ENCODE data around the gene LIMK2.
"Not testable (repeated sequence)": the region's sequence is repeated elsewhere in the genome, so short reads cannot be mapped to it uniquely, and the experiment has no call there.

The LIMK2 gene

DNA sequence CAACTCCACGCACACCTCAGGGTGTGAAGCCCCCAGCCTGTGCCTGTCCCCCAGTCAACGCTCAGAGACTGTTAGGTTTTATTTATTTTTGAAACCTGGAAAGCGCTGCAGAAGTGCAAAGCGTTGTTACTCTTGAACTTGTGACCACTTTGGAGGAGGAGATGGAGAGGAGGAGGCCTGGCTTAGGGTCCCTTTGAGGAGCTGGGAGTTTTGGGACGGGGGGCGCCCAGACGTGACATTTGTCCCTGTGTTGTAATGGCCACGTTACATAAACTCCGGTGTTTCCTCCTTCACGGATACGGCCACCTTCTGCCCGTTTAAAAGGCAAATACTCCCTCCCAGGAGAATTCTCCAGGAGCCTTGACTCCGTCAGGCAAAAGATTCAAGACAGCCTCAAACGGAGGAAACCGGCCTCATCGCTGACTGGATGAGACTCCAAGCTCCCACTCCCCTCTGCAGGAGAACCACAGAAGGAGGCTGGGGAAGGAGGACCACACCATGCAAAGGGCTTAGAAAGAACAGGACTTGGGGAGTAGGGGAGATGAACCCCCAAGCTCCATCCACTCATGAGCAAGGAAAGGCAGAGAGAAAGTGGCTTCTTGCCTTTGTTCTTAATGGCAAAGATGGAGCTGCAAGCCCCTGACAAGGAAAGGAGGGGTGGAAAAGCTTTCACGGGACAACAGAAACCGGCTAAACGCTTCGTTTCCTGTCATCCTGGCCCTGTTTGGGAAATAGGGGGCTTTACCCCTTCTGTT, 79.6 kb downstream of the LIMK2 start:
- DNase-seq, result no peak

DNA sequence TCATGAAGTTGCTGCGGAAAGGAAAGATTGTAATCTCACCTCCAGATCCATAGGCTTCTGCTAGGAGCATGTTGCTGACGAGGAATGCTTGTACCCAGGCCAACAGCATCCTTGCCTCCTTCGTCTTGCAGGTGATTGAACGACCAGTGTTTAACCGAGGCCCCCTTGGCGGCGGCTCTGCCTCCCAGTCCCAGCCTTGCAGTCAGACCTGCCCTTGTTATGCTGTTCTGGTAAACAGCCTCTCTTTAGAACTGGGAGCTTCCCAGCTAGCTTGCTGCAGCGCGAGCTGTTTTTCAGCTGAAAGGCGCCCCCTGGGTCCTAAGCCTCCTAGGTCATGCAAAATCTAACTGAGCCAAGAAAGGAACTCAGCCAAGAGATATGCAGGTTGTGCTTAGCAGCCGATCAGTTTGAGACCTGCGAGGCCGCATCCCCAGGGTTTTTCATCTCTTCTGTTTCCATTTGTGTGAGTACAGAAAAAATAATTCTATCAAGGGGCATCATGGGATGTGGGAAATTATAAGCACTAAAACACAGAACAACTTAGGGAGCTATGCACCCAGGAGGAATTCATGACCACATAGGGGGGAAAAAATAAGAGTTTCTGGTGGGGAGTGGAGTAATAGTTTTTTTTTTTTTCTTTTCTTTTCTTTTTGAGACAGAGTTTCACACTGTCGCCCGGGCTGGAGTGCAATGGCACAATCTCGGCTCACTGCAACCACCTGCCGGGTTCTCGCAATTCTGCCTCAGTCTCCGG, 80.3 kb downstream of the LIMK2 start, which contains the start of gene PIK3IP1:
PIK3IP1 (minus strand) TSS at position 253 of the 754 bp plus-strand sequence; CDS start at position 109, 144 bp downstream.
- peak; percentile 76 for DNase-seq

DNA sequence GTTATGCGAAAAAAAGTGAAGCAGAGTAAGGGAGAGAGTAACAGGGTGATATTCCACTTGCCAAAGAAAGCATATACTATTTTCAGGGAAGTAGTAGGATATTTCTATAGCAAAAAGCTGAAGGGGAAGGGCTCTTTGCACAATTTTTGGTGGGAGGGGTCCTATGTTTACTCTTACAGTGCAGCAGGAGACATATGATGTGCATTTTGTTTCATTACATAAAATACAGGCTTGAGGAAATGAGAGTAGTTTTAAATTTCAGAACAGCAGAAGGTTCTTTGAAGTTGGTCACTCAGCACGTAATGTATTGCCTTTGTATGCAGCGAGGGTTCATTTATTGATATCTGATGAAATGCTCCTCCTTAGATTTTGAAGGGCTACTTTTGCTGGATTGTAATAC, 83.3 kb downstream of the LIMK2 start:
- no peak for DNase-seq

DNA sequence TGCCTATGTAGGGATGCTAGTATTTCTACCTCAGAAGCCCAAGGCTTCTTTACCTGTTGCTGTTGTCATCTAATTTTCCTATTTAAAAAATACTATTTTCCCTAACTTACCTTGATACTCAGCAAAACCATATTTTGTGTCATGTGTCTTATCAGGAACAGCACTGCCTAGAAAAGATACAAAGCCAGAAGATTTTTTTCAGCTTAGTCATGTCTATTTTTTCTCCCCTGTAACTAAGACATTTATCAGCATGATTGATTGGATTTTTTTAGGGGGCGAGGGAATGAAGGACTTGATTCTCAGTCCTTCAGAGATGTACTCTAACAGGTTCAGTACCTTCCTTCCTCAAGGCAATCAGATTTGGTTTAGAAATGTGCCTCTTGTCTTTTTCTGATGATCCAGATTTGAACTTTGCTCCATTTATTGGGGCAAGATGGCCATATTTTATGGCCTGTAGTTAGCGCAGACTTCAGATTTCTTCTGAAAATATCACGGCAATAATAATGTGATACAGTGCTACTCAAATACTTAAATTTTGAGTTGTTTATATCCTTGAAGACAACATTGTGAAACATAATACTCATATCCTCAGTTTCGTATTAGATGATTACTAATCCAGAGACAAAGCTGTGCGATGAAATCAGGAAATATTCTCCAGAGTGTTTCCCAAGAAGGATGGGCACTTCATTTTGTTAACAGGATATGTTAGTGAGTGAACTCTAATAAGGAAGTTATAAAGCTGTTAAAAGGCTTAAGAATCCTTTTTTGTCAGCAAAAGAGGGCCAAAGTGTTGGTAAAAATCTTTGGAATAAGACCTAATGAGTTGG, 83.9 kb downstream of the LIMK2 start:
- peak; percentile 24 for DNase-seq

DNA sequence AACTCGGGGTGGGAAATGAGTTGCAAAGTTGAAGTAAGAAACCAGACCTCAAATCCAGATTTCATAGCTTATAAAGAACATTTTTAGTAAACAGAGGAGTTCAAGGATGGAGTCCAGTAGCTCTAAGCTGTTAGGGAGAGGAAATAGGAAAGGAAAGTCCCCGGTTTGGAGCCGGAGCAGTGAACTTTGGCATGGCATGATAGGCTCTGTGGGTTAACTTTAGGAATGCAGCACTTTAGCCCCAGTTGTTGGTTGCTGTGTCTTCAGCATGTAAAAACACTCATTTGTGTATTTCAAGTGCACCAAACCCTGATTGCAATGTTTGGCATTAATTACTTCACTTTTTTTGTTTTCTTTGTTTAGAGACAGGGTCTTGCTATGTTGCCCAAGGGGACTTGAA, 88.8 kb downstream of the LIMK2 start:
- no peak for DNase-seq

DNA sequence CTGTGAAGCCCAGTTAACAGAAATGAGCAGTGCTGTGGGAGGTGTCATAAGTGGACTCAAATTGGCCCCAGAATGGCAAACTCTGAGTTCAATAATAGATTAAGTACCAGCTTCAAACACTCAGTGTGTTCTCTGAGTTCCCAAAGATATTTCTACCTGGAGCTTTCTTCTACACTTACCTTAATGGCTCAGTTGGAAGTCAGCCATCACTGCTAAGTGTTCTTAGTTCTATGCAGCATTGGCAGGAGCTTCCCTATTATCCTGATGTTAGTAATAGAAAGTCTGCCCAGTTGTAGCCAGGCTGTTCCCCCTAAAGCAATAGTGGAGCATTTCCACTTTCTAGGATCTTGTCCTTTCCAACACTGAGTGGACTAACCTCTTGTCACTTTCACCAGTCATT, 89.9 kb downstream of the LIMK2 start:
- DNase-seq, result no peak

DNA sequence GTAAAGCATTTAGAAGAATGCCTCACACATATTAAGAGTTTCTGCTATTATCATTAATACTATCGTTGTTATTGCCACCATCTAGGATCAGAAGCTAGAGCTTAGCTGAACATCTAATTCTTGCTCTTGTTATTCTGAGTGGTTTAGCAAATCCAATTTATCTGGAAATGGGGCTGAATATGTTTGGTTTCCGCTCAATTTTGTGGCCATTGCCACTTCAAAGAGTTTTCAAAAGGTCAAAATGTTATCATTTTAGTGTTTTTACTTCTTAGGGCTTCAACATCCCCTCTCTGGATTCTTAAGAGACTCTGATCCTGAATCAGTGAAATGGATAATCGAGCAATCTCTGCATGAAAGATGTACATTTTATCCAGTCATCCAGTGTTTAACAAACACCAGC, 90.4 kb downstream of the LIMK2 start:
- DNase-seq, result no peak

DNA sequence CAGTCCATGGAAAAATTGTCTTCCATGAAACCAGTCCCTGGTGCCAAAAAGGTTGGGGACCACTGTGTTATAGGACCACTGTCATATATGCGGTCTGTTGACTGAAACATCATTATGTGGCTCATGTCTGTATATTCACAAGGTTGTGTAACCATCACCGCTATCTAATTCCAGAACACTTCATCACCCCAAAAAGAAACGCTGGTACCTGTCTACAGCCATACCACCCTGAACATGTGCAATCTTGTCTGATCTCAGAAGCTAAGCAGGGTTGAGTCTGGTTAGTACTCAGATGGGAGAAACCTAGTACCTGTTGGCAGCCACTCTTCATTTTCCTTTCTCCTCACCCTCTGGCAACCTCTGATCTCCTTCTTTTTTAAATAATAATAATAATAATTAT, 93.1 kb downstream of the LIMK2 start:
- DNase-seq, result no peak

DNA sequence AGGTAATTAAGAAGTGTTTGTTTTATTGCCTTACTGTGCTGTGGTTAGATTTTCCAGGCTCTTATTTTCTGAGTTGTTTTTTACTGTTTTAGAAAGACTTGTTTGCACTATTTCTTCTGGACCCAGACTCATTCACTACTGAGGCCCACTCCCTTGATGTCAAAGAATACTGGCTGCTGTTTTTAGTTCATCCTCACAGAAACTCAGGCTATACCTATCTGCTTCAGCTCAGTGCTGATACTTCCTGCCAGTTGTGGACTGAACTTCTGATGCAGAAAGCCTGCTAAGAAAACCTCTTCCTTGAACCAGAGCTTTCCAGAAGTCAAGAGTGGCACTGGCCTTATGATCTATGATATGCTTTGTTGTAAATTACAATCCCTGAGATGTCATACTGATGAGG, 96.1 kb downstream of the LIMK2 start:
- DNase-seq, result no peak

DNA sequence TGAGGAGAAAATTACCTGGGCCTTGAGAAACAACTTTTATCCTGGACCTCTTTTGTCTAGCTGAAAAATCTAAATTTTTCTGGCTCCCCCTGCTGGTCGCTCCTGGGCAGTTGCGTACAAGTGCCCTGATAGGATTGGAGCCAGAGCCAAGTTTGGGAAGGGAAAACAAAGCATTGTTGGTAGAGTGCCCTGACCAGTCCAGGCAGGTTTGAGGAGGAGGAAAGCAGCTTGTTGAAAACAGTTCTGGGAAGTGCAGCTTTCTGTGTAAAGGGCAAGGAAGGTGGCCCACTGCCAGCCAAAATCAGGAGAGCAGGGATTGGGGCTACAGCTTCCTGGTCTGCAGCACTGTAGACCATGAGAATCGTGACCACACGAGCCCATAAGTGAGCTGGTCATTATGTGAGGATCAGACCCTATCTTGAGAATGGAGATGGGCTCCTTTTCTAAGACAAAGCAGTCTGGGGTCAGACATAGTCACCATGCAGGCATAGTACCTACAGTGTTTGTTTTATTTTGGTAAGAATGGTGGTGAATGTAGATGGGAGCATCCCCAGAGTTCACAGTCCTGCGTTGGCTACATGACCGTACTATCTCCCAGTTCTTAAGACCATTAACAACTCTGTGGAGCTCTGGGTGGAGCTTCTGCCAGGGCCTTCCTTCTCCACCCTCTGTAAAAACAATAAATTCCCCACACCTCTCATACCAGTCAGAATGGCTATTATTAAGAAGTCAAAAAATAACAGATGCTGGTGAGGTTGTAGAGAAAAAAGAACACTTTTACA, 101.5 kb downstream of the LIMK2 start:
- DNase-seq, result peak; percentile 45

DNA sequence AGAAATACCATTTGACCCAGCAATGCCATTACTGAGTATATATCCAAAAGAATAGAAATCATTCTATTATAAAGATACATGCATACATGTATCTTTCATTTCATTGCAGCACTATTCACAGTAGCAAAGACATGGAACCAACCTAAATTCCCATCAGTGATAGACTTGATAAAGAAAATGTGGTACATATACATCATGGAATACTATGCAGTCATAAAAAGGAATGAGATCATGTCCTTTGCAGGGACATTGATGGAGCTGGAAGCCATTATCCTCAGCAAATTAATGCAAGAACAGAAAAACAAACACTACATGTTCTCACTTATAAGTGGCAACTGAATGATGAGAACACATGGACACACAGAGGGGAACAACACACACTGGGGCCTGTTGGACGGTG, 102.1 kb downstream of the LIMK2 start:
- DNase-seq, result not testable (repeated sequence)

DNA sequence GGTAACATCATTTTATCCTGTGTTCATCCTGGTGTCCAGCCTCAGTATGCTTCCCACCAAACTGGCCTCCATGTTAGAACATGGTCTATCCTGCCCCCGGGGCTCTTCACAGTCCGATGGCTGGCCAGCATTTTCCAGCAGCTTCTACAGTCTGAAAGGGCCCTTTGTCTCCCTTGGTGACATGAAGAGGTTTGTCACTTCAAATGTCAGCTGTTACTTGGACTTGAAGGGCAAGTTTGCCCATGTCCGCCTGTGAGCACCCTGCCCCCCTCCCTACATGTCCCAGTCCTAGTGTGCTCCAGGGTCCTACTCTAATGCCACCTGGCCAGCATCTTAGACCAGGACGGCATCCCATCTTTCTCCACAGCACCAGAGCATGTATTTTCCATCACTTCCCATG, 109.3 kb downstream of the LIMK2 start:
- no peak for DNase-seq

DNA sequence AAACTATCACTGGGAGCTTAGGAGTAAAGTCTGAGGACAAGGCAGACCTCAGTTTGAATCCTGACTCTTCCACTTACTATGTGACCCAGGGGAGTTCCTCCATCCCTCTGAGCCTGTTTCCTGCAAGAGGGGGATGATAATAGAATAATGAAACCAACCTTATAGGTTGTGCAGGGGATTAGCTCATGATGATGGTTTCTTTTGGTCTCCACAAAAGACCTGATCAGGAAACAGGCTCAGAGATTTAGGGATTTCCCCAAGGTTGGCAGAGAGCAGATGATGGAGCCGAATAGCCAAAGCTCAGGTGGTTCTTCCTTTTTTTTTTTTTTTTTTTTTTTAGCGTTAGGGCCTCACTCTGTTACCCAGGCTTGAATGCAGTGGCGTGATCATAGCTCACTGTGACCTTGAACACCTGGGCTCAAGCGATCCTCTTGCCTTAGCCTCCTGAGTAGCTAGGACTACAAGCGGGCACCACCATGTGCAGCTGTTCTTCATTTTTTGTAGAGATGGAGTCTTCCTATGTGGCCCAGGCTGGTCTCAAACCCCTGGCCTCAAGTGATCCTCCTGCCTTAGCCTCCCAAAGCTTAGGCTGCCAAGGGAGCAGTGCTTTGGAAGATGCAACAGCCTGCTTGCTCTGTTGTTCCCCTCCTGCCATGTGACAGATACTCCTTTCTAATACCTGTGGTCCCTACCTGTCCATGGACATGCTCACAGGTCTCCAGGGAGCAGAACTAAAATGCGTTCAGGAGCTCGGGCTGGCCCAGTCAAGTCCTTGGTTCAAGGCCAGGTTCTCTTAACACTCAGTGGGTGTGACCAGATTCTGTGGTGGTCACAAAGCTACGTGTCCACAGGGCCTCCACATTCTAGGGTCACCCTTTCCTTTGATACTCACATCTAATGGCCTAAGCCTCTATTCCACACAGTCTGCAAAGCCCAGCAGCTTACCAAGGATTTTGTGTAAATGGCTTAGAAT, 111.8 kb downstream of the LIMK2 start:
- no peak for DNase-seq

DNA sequence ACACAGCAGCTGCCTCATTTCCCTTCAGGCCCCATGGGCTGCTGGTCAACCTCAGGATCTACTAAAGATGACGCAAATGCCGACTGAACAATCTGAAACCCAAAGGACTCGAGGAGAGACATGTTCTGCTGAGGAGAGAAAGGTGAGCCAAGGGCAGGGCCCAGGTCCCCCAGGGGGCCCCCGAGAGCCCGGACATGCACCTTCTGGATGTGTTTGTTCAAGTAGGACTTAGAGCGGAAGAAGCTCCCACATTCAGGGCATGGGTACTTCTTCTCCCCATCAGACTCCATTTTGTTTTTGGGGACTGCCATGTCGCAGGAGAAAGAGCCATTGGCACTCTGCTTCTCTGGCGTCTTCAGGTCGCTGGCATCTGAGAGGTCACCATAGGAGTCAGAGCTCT, 114.8 kb downstream of the LIMK2 start:
- DNase-seq, result no peak

DNA sequence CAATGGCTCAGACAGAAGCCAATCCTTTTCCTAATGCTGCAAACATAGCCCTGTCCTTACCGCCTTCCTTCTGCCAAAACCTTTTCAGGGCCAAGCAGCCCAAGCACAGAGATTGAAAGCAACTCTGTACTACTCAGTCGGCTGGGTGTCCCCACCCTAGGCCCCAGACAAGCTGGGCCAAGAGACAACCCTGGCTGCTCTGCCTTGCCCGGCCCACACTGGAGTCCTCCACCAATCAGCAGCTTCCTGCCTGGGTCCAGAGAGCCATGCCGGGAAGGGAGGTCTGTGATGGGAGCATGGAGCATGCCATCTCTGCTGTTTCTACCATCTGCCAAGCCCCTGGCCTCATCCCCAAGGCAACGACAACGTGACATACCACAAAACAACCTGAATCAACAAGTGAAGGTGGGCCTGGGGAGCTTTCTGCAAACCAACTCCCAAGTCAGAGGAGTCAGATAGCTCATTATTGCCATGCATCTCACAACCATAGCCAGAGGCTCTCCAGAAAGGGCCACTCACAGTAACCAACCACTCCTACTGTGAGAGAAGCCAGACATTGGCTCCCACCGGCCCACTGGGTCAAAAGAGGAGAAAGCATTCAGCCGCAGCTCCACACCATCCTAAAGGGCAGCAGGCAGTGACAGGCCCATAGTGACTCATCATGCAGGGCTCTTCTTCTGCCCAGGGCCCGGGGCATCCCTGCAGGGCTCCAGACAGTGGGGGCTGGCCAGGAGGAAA, 115.9 kb downstream of the LIMK2 start:
- no peak for DNase-seq

DNA sequence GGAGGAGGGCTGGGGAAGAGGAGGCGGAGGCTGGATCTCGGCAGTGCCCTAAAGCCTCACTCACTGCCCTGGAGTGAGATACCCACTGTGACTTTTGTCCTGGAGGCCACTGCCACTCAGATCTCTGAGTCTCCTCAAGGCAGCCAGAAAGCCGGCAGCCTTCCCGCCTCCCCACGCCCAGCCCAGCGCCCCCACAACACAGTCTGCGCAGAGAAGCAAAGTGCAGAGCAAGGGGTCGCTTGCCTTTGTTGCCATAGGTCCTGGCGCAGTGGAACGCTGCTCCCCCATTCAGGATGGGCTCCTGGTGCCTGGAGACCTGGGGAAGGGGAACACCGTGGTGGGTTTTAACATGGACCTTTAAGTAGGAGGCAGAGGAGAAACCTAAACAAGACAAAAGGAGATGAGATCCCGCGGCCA, 116.5 kb downstream of the LIMK2 start:
- no peak for DNase-seq

DNA sequence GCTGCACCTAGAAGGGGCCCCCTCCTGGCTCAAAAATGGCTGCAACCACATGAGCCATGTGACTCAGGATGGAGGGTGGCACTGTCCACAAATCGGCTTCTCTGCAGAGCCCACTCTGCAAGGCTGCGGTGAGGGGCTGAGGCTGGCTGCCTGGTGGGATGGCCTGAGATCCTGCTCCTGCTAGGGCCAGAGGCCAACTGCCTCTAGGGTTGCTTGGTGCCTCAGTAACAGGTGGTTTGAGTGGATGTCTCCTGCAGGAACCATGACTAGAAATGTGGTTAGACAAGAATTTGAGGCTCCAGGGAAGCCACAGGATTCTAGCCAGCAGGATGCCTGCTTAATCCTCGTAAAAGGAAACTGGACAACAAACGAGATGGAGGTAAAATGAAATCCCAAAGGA, 116.9 kb downstream of the LIMK2 start:
- DNase-seq, result no peak

Data from fibroblast of skin of abdomen (primary cell).